Measurements from ENCODE around the gene MAPK12.
A peak's percentile ranks its signal among the peaks of the same experiment; 100 is the strongest.

Gene MAPK12

GRCh38 chr22:50261615-50262459, at the start of gene MAPK12:
Gene MAPK12 (minus strand): TSS chr22:50261683. CDS start chr22:50261509, 174 bp downstream.
- CTCF ChIA-PET, result interaction anchor here (0.6 kb wide), 1 partner anchor 179 kb away, joined by 3 read pairs; no protein-coding TSS in a partner anchor
- POLR2A ChIA-PET (ENCODE audit: low non-redundant PET), result no interaction called here
- DNase-seq (ENCODE audit: low spot score), result no peak
- H3K27ac ChIP-seq, result peak within 1 kb of the TSS; percentile 91
- TF ChIP-seq, protein P1, sequence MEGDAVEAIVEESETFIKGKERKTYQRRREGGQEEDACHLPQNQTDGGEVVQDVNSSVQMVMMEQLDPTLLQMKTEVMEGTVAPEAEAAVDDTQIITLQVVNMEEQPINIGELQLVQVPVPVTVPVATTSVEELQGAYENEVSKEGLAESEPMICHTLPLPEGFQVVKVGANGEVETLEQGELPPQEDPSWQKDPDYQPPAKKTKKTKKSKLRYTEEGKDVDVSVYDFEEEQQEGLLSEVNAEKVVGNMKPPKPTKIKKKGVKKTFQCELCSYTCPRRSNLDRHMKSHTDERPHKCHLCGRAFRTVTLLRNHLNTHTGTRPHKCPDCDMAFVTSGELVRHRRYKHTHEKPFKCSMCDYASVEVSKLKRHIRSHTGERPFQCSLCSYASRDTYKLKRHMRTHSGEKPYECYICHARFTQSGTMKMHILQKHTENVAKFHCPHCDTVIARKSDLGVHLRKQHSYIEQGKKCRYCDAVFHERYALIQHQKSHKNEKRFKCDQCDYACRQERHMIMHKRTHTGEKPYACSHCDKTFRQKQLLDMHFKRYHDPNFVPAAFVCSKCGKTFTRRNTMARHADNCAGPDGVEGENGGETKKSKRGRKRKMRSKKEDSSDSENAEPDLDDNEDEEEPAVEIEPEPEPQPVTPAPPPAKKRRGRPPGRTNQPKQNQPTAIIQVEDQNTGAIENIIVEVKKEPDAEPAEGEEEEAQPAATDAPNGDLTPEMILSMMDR (conservative IDR thresholded peaks at IDR 0.05; ENCODE audit: low read depth), result no peak

DNA sequence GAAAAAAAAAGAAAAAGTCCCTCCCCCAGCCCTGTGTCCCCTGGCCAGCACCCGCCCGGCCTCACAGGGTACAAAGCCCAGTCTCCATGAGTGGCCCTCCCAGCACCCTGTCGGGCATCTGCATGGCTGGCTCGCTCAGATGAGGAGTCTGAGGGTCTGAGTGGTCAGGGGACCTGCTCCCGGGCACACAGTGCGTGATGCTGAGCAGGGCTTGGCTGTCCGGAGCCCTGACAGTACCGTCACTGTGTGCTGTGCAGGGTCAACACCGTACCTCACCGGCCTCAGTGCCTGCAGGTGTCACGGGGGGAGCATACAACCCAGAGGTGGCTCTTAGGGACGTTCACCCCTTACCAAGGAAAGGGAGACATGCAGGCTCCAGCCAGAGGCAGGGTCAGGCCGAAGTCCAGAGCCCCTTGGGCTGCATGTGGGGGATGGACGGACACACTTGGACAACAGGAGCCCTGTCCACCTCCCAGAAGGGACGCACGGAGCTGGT, 49.5 kb upstream of the MAPK12 start:
- POLR2A ChIA-PET (ENCODE audit: low non-redundant PET), result no interaction called here
- TF ChIP-seq, protein P1 (conservative IDR thresholded peaks at IDR 0.05; ENCODE audit: low read depth), result no peak
- peak overlapping the region; percentile 2; the same call in 1 of the 2 replicates for H3K27ac ChIP-seq
- no peak for DNase-seq (ENCODE audit: low spot score)
- CTCF ChIA-PET, result interaction anchor here (0.7 kb wide), 1 partner anchor 39 kb away, joined by 3 read pairs; no protein-coding TSS in a partner anchor

DNA sequence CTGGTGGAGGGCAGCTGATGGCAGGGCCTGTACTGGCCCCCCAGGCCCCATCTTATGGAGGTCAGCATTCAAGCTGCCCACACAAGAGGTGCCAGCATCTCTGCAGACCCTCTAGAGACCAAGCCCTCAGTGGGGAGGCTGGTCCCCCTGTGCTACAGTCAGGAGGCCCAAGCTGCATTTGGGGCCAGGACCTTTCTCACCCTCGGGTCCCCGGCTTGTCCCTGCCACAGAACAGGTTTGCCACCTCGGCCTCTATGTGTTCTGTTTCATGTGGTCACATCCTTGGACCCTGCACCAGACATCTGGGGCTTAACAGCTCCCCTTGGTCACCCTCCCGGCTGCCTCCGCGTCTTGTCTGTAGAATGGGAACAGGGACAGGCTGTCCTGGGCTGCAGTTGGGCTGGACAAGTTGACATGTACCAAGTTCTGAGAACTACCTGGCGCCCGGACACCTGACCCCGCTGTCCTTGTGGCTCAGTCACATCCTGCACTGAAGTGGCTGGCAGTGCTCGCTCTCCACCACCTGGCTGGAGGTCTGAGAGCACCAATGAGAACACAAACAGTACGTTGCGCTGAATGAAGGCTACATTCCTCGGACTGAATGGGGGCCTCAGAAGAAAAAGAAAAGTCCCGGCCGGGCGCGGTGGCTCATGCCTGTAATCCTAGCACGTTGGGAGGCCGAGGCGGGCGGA, 48.7 kb upstream of the MAPK12 start:
- POLR2A ChIA-PET (ENCODE audit: low non-redundant PET), result no interaction called here

GRCh38 chr22:50309601-50309991, 48.1 kb upstream of the MAPK12 start:
- ChIA-PET CTCF (no interaction called here), POLR2A (ENCODE audit: low non-redundant PET) (no interaction called here)
- peak overlapping the region; percentile 100 for H3K27ac ChIP-seq

More for the DNA sequence above, 48.7 kb upstream of the MAPK12 start:
- CTCF ChIA-PET, result interaction anchor here (0.7 kb wide), 2 partner anchors 16 to 38 kb away, joined by 3 read pairs; partner anchors contain the start of gene DENND6B
- TF ChIP-seq, protein P1 (conservative IDR thresholded peaks at IDR 0.05; ENCODE audit: low read depth), result no peak
- H3K27ac ChIP-seq, result peak overlapping the region; percentile 100
- DNase-seq (ENCODE audit: low spot score), result no peak

DNA sequence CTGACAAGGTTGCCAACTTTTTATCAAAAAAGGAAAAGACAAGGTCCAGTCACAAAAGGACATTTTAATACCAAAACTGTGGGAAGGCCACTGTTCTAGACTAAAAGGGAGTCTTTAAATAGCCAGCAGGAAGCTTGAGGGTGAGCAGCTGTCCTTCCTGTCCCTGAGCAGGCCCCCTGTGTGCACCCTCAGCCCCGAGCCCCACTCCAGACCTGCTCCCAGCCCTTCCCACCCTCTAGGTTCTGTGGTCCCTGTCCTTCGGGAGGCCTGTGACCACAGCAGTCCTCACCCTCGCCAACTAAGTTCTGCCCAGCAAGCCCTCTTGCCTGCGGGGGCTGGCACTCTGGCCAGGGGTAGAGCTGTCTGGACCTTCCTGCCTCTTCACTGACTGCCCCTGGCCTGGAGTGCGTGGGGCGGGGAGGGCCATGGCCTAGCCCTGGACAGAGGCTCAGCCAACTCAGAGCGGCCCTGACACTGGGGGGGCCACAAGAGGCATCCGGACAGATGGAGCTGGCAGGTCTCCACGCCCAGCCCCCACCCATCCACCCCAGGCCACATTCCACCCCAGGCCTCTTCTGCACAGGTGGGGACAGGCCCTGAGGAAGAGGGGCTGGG, 47.6 kb upstream of the MAPK12 start:
- ChIA-PET CTCF (no interaction called here), POLR2A (ENCODE audit: low non-redundant PET) (no interaction called here)
- DNase-seq (ENCODE audit: low spot score), result no peak
- H3K27ac ChIP-seq, result peak overlapping the region; percentile 100
- TF ChIP-seq, protein P1 (conservative IDR thresholded peaks at IDR 0.05; ENCODE audit: low read depth), result no peak

More at GRCh38 chr22:50309601-50309991, 48.1 kb upstream of the MAPK12 start:
- TF ChIP-seq, protein P1 (conservative IDR thresholded peaks at IDR 0.05; ENCODE audit: low read depth), result no peak
- DNase-seq (ENCODE audit: low spot score), result no peak

DNA sequence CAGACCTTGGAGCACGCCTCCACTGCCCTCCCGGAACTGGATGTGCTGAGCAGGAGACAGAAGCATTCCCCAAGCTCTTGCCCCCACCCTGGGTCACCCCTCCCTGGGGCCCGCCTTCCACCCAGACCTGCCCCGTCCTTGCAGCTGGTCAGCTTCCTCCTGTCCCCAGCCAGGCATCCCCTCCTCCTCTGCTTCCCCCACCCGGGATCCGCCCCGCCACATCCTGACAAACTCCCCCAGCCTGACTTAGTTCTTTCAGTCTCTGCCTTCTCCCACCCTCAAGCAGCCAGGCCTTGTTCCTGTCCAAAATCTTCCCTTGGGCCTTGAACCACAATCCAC, 47.1 kb upstream of the MAPK12 start:
- TF ChIP-seq, protein P1 (conservative IDR thresholded peaks at IDR 0.05; ENCODE audit: low read depth), result no peak
- ChIA-PET POLR2A (ENCODE audit: low non-redundant PET) (no interaction called here), CTCF (no interaction called here)
- peak overlapping the region; percentile 100 for H3K27ac ChIP-seq
- DNase-seq (ENCODE audit: low spot score), result no peak

All from RWPE1 (cell line).